Neural progenitor cell (in vitro differentiated cells): ENCODE results near the gene STK33.

Experiments
- CTCF ChIP-seq: fragments of 200-600 bp; sonication (generic); IDR thresholded peaks from 2 replicates; pipeline ENCODE4 v1.5.1; 2017; ENCODE audit warnings: antibody characterized with exemption, mild to moderate bottlenecking
- EZH2 ChIP-seq: fragments of 200-600 bp; sonication (generic); IDR thresholded peaks from 2 replicates; pipeline ENCODE4 v1.6.1; 2017; ENCODE audit warnings: antibody characterized with exemption, mild to moderate bottlenecking, moderate library complexity
- EZH2phosphoT487 ChIP-seq: fragments of 200-600 bp; sonication (generic); IDR thresholded peaks from 2 replicates; pipeline ENCODE4 v1.6.1; 2017; ENCODE audit warnings: antibody characterized with exemption

DNA sequence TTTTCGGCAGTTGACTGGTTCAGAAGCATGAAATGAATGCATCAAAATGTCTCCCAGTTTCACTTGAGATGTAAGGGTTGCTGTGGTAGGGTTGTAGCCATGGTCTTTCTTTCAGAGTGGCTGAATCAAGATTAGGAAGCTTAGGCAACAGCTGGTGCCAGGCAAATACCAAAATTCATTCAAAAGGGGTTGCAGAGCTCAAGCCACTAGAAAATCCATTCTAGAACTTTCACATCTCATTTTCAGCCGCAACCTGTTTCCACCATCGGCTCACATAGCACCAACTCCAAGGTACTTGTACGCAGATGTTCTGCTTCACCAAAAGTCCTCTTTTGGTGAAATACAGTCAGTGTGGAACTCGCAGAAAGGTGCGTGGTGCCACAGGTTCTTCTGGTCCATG lies 40.5 kb upstream of the STK33 start:
- TF ChIP-seq EZH2 (no peak), CTCF (no peak), EZH2phosphoT487 (no peak)
